Embryonic facial prominence (tissue), 1 donor: ENCODE measurements around the gene PPARA.

Experiments
- DNase-seq: peaks from one replicate; pipeline ENCODE4 v3.0.0-alpha.2; 2016; ENCODE audit errors: extremely low spot score

PPARA gene

GRCh38 chr22:46113910-46114517, 36.3 kb upstream of the PPARA start:
- DNase-seq, result no peak

- DNase-seq, result no peak
Measured at GRCh38 chr22:46114518-46115387, 35.6 kb upstream of the PPARA start.

- no peak for DNase-seq
Measured at GRCh38 chr22:46115388-46115678, 35.0 kb upstream of the PPARA start.

GRCh38 chr22:46115755-46116490, 34.4 kb upstream of the PPARA start:
- no peak for DNase-seq

- DNase-seq, result peak; percentile 62
Measured at GRCh38 chr22:46116491-46116958, 33.8 kb upstream of the PPARA start.

- no peak for DNase-seq
Measured at GRCh38 chr22:46117206-46118199, 32.8 kb upstream of the PPARA start.

- DNase-seq, result no peak
Measured at GRCh38 chr22:46119093-46119728, 31.1 kb upstream of the PPARA start.

GRCh38 chr22:46119729-46120419, 30.5 kb upstream of the PPARA start:
- DNase-seq, result no peak

GRCh38 chr22:46120420-46120737, 29.9 kb upstream of the PPARA start:
- DNase-seq, result no peak

- no peak for DNase-seq
Measured at GRCh38 chr22:46121079-46121478, 29.2 kb upstream of the PPARA start.

GRCh38 chr22:46121523-46122287, 28.6 kb upstream of the PPARA start:
- DNase-seq, result no peak

- DNase-seq, result no peak
Measured at GRCh38 chr22:46122511-46122971, 27.8 kb upstream of the PPARA start.

- no peak for DNase-seq
Measured at GRCh38 chr22:46122980-46123693, 27.2 kb upstream of the PPARA start.

- no peak for DNase-seq
Measured at GRCh38 chr22:46123694-46124382, 26.5 kb upstream of the PPARA start.

- DNase-seq, result no peak
Measured at GRCh38 chr22:46124383-46125144, 25.8 kb upstream of the PPARA start.

GRCh38 chr22:46125311-46125710, 25.0 kb upstream of the PPARA start:
- no peak for DNase-seq
